Tongue (tissue), 2 donors: ENCODE measurements around the gene CRIP2. TPM values are rescaled to one million over a fixed set of nuclear protein-coding genes. Genes with fewer than 3 reads are reported as not detected.

Source experiments
- DNase-seq: peaks from one replicate; pipeline ENCODE4 v3.0.0-alpha.2; 2015
- total RNA-seq: library from RNA; depleted of rRNA; stranded (reverse); fragments of >200 nt; gene quantifications from one replicate; pipeline ENCODE4 v1.2.3, GENCODE V29; 2014

The CRIP2 gene
- total RNA-seq, 1 donor from 2014 or later = 202 TPM

DNA sequence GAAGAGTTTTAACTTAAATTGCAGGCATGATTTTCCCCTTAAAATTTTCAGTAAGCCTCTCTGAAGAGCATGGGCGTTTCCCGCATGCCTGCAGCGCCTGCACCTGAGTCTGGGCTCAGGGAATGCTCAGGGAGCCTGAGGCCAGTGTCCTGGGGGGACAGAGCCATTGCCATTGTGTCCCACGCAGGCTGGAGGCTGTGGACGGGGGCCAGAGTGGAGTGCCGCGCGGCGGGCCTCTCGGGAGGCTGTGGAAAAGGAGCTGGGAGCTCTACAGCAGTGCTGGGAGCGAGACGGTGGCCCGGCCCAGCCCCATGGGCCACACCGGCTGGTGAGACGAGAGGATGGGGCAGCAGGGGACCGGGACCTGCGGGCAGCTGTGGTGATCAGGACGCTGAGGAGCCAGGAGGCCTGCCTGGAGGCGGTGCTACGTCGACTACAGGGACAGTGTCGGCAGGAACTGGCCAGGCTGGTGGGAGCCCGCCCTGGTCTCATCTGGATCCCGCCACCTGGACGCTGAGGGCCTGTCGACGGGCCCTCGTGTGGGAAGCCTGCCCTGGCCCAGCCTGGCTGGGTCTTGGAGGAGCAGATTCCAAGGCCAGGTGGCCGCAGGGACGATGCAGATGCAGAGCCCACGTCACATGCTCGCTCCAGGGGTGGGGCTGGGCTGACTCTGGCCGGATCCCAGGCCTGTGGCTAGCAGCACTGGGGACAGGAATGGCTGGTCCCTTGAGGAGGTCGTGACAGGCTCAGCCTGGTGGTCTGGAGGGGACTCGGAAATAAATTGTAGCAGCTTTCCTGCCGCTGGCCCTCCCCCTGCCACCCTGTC lies 24.0 kb downstream of the CRIP2 start:
- DNase-seq = no peak

- DNase-seq = peak; percentile 73
Measured at GRCh38 chr14:105499256-105500035, 24.8 kb downstream of the CRIP2 start.

GRCh38 chr14:105500036-105500725 lies 25.6 kb downstream of the CRIP2 start:
- no peak for DNase-seq

GRCh38 chr14:105500726-105501101 lies 26.1 kb downstream of the CRIP2 start:
- no peak for DNase-seq

DNA sequence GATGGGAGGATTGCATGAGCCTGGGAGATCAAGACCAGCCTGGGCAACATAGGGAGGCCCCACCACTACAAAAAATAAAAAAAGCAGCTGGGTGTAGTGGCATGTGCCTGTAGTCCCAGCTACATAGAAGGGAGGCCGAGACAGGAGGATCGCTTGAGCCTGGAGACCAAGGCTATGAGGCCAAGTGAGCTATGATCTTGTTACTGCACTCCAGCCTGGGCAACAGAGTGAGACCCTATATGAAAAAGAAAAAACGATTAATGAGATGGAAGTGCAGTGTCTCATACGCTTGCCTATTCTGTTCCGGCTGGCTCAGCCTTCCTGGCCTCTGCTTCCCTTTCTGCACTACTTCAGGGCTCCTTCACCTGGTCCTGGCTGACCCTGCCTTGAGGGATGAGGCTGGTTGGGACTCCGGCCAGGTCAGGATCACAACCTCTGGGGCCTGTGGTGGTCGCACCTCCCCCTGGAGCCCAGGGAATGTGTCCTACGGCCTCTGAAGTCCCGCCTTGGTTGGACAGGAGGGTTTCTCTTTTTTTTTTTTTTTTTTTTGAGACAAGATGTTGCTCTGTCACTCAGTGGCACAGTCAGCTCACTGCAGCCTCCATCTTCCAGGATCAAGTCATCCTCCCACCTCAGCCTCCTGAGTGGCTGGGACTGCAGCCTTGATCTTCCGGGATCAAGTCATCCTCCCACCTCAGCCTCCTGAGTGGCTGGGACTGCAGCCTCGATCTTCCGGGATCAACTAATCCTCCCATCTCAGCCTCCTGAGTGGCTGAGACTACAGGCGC lies 27.1 kb downstream of the CRIP2 start:
- no peak for DNase-seq

DNA sequence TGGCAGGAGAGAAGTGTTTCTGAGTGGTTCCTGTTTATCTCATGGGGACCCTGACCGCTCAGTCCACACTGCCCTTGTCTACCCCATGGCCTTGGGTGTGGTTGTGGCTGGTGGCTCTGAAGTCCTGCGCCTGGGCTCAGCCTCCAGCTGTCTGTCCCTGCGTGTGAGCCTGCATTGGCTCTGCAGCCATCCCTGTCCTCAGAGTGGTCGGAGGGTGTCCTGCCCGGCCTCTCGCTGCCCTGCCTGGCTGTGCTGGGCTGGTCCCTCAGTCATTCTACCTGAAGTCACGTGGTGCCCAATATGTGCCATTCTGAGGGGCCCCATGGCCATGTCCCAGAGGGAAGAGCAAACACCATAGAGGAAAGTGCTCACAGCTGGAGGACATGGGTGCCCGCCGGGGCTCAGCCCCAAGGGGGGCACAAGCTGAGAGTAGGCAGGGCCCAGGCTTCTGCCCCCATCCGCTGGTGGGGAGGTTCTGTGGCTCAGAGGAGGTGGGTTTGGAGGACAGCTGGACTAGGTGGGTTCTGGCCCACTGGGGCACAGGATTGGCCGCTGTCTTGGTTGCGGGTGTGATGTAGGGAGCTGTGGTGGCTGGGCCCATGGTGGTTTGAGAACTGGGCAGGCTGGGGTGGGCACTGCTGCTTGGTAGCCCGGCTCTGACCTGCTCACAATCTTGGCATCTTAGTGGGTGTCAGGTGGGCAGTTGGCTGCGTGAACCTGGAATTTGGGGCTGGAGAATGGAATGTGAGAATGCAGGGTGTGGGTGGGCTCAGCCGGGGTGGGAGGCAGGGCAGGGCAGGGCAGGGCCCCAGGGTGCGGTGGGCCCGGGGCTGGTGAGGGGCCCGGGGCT lies 28.1 kb downstream of the CRIP2 start:
- no peak for DNase-seq

- no peak for DNase-seq
Measured at GRCh38 chr14:105503296-105503640, 28.6 kb downstream of the CRIP2 start.

DNA sequence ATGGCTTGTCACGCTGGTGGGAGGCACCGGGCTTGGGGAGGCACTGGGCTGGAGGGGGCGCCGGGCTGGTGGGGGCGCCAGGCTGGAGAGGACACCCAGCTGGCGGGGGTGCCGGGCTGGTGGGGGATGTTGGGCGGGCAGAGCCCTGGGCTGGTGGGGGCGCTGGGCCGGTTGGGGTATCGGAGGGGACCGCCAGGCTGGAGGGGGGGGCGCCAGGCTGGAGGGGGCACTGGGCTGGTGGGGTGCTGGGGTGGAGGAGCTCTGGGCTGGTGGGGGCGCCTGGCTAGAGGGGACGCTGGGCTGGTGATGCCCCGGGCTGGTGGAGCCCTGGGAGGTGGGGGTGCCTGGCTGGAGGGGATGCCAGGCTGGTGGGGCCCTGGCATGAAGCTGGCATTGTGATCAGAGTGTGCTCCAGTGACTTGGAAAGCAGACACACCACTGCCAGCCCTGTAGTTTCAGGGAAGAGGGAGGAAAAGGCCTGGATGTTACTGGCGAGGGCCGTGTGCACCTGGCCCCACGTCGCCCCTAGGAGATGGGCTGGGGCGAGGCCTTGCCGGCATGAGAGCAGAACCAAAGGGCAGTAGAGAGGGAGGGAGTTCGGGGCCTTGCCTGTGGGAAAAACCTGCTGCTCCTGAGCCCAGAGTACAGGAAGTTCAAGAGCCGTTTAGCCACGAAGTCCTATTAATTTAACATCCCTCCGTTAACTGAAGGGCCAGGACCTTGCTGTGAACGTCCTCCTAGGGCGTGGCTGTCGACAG lies 29.5 kb downstream of the CRIP2 start:
- DNase-seq = no peak

GRCh38 chr14:105505101-105505500 lies 30.5 kb downstream of the CRIP2 start:
- DNase-seq = no peak

DNA sequence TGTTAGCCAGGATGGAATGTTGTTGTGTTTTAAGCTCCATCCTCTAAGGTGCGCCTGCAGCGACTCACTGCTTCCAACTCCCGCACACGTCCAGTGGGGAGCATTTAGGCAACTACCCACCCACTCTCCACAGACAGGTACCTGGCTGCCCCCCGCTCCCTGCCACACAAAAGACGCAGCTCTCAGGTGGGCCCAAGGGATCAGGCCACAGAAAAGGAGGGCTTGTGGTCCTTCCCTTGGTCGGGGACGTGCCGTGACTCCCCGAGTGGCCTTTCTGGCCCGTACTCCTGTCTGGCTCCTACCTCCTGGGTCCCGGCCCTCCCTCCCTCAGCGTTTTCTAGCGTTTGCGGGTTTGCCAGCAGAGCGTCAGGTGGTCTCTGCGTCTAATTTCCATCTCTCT lies 32.6 kb downstream of the CRIP2 start:
- DNase-seq = no peak

GRCh38 chr14:105508069-105508468 lies 33.4 kb downstream of the CRIP2 start:
- no peak for DNase-seq

- DNase-seq = no peak
Measured at GRCh38 chr14:105508601-105509000, 34.0 kb downstream of the CRIP2 start.

GRCh38 chr14:105517096-105517495 lies 42.5 kb downstream of the CRIP2 start:
- no peak for DNase-seq

DNA sequence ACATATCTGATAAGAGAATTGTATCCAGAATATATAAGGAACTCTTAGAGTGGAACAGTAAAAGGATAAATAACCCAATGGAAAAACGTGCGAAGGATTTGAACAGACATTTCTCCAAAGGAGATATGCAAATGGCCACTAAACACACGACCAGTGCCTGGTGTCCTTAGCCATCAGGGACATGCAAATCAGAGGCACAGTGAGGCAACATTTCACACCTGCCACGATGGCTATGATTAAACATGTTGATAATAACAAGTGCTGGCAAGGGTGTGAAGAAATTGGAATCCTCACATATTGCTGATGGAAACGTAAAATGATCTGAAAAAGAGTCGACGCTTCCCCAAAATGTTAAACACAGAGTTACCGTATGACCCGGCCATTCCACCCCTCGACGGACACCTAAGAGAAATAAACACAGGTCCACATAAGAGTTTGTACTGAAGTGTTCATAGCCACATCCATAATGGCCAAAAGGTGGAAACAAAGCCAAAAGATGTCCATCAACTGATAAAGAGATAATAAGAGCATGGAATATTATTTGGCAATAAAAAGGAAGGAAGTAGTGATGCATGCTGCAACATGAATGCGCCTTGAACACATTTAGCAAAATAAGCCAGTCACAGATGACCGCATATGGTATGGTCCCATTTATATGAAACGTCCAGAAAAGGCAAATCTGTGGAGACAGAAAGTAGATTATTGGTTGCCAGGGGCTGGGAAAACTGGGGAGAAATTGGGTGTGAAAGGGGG lies 45.5 kb downstream of the CRIP2 start:
- DNase-seq = no peak

- DNase-seq = no peak
Measured at GRCh38 chr14:105525326-105525725, 50.7 kb downstream of the CRIP2 start.

- peak; percentile 39 for DNase-seq
Measured at GRCh38 chr14:105525861-105526775, 51.5 kb downstream of the CRIP2 start, which contains the start of gene TMEM121. Gene TMEM121, plus strand, starts transcription at chr14:105526583. Its CDS starts 2,252 bp downstream, at chr14:105528835.

GRCh38 chr14:105526776-105527380 lies 52.3 kb downstream of the CRIP2 start:
- DNase-seq = no peak

DNA sequence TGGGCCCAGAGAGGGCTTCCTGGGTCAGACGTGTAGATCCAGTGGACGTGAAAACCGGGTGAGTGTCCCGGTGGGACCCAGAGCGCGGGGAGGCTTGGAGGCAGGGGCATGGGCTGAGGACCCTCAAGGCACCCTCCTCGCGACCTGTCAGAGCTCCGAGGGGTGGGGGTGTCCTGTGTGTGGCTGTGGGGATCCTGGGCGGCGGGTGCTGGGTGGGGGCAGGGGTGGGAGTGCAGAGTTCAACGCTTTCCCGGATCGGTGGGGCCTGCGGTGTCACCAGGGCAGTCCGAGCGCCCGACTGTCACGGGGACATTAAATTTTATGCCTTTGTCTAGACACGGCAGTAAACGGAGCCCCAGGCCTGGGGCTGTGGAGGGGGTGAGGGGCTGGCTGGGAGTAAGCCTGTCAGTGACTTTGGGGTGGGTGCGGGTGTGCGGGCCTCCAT lies 52.8 kb downstream of the CRIP2 start:
- no peak for DNase-seq
